SKM-1 (cell line): ENCODE measurements around the gene MAPT.
"Not testable (repeated sequence)": the region's sequence is repeated elsewhere in the genome, so short reads cannot be mapped to it uniquely, and the experiment has no call there.

ENCODE experiments used
- DNase-seq: peaks from one replicate; lab custom pipeline; 2025; ENCODE audit not compliant: unreplicated experiment; lab: John Stamatoyannopoulos, UW

MAPT gene

GRCh38 chr17:45923511-45924268, 29.3 kb downstream of the MAPT start:
- no peak for DNase-seq

GRCh38 chr17:45924332-45924820, 30.0 kb downstream of the MAPT start:
- no peak for DNase-seq

GRCh38 chr17:45925311-45925710, 31.0 kb downstream of the MAPT start:
- DNase-seq: no peak

DNA sequence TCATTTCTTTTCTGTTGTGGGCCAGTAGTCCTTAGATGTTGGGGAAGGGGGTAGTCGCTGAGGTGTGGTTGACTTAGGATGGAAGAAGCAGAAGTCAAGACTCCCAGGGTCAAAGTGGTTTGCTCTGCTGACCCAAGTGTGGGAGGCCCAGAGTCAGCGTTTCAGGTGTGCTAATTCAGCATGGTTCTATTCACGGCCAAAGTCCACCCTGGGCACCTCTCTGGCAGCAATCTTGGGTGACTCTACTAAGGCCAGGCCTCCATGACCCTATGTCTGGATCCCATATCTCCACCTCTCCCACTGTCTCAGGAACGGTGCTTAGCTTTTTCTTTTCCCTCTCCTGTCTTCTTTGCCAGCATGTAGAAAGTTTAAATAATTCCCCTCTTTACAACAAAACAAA, 32.9 kb downstream of the MAPT start:
- DNase-seq: no peak

DNA sequence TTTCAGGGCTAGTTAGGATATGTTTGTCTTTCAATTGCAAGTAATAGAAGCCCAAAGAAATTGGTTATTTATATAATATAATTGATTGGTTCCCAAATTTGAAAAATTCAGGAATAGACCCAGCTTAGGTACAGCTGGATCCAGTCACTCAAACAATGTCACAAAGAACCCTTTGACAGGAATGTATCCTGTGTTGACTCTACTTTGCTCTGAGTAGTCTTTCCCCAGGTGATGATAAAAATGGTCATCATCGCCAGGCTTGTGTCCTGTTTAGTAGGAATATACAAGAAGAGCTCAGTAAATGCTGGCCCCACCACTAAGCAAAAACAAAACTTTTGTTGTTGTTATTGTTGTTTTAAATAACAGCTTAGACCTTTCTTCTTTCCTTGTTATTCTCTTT, 35.0 kb downstream of the MAPT start:
- DNase-seq: no peak

GRCh38 chr17:45930420-45930951, 36.1 kb downstream of the MAPT start:
- DNase-seq: no peak

DNA sequence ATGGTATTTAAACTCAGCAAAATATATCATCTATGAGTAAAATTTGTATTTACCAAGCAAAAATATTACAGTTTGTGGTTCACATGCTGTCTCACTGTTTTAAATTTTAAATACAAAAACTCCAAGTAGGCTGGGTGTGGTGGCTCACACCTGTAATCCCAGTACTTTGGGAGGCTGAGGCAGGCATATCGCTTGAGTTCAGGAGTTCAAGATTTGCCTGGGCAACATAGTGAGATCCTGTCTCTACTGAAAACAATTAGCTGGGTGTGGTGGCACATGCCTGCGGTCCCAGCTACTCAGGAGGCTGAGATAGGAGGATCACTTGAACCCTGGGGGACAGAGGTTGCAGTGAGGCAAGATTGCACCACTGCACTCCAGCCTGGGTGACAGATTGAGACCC, 37.3 kb downstream of the MAPT start:
- no peak for DNase-seq

DNA sequence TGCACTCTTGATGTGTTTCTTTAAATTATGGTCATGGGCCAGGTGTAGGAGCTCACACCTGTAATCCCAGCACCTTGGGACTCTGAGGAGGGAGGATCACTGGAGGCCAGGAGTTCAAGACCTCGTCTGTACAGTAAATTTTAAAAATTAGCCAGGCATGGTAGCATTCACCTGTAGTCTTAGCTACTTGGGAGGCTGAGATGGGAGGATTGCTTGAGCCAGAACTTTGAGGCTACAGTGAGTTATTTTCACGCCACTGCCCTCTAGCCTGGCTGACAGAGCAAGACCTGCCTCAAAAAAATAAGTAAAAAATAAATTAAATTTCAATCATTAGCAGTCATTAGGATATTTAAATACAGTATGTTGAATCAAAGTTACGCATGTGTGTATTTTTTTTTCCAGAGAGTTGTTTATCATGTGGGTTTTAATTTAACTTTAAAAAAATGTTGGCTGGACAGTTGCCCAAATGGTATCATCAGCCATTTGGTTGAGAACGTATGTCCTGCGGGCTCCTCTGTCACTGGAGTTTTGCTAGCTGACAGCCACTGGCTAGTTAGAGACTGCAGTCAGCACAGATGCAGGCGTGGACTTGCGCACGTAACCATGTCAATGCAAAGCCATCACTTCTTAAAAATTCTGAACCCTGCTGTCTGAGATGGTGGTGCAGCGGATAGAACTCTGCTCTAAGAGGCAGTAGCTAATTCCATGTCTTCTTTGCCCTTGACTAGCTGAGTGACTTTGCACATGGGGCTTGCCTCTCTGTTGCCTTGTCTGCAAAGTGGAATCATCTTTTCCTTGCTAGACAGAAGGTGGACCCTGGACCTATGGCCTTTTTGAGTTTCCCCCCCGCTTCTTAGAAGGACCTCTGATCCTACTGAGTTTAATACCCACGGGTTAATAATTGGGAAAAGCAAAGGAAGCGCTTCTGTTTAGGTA, 40.0 kb downstream of the MAPT start:
- DNase-seq: no peak

- no peak for DNase-seq
Measured at GRCh38 chr17:45935197-45935709, 40.9 kb downstream of the MAPT start.

GRCh38 chr17:45935710-45936509, 41.6 kb downstream of the MAPT start:
- DNase-seq: no peak

DNA sequence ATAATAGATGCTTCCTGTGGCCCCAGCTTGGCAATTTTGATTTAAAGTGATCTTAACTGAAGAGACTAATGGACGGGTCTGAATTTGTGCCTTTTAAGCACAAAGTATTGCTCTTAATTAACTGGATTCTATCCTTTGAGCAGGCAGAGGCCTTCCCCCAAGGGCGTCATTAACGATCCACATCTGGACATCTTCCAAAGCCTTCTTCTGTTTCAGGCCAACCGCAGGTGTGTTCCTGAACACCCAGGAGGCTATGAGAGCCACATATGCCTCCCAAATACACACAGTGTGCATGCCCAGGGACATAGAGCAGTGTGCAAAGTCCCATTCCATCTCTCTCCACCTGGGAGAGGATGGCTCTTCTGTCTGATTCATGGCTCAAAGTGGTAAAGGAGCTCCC, 42.3 kb downstream of the MAPT start:
- DNase-seq: no peak

DNA sequence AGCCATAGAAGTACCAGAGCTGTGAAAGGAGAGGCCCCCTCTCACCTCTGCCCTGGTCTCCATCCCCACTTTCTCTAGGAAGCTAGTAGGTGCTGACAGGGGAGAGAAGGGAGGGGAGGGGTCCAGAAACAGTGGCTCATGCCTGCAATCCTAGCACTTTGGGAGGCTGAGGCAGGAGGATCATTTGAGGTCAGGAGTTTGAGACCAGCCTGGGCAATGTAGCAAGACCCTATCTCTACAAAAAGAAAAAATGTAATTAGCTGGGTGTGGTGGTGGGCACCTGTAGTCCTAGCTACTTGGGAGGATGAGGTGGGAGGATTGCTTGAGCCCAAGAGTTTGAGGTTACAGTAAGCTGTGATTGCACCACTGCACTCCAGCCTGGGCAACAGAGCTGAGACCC, 42.8 kb downstream of the MAPT start:
- DNase-seq: not testable (repeated sequence)

DNA sequence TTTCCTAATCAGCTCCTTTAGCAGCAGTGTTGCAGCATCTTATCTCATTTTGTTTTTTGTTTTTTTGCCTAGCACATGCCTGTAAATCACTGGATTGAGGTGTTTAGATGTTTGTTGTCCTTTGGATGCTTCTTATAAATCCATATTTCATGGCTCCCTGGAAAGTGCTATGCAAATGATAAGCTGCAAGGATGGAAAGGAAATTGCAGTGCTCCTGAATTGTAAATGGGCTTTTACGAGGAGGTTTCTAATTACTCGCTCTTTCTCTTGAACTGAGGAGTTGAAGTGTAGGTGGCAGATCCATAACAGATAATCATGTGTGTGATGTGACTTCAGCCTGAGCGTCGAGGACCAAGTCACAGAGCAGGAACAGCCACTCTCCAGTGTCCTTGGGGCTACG, 45.0 kb downstream of the MAPT start:
- DNase-seq: no peak

GRCh38 chr17:45940293-45940692, 45.9 kb downstream of the MAPT start:
- DNase-seq: no peak

GRCh38 chr17:45940826-45941225, 46.5 kb downstream of the MAPT start:
- no peak for DNase-seq

DNA sequence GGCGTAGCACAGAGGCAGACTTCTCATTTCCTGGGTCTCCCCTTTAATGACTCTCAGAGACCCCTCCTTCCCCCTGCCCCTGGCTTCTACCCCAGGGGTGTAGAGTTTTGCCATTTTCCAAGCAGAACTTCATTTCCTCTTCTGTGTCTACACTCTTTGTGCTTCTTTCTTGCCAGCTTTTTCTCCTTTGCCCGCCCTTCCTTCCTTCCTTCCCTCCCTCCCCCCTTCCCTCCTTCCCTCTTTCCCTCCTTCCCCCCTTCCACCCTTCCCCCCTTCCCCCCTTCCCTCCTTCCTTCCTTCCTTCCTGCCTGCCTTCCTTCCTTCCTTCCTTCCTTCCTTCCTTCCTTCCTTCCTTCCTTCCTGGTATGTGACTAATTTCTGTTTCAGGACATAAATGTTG, 47.0 kb downstream of the MAPT start:
- no peak for DNase-seq

DNA sequence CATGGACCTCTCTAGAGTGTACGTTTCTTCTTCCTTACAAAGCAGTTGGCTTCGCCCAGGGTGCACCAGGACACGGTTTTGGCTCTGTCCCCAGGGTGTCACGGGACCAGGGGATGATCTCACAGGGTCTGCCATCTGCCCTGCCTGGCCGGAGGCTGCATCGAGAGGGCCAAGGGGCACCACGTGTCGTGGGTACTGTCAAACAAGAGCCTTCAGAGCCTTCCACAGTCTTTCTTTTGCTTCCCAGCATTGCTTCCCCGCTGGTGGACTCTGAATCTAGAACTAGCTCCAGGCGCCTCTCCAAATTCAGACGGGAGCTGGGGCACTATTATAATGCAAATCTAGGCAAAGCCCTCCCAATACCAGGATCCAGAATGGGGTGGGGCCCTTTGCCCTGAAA, 47.9 kb downstream of the MAPT start:
- no peak for DNase-seq

DNA sequence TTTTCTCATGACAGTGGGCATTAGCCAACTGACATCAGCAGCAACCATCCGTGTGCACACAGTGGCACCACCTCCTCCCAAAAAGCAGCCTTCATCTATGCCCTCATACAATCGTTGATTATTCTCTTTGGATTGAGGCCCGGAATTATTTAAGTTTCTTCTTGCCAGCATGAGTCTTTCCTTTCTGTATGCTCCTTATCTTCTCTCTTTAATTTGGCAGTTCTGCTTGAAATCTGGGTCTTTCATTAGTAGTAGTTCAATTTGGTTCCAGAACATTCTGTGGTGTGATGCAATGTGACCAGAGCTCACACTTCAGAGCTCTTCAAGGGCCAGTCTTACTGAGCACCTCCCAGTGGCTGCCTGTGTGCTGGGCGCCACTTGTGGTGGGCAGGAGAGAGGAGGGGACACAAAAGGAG, 52.5 kb downstream of the MAPT start:
- DNase-seq: no peak

- DNase-seq: no peak
Measured at GRCh38 chr17:45948498-45948880, 54.1 kb downstream of the MAPT start.

GRCh38 chr17:45948881-45949624, 54.7 kb downstream of the MAPT start:
- DNase-seq: no peak
